ENCODE measurements around the gene TULP3.

DNA sequence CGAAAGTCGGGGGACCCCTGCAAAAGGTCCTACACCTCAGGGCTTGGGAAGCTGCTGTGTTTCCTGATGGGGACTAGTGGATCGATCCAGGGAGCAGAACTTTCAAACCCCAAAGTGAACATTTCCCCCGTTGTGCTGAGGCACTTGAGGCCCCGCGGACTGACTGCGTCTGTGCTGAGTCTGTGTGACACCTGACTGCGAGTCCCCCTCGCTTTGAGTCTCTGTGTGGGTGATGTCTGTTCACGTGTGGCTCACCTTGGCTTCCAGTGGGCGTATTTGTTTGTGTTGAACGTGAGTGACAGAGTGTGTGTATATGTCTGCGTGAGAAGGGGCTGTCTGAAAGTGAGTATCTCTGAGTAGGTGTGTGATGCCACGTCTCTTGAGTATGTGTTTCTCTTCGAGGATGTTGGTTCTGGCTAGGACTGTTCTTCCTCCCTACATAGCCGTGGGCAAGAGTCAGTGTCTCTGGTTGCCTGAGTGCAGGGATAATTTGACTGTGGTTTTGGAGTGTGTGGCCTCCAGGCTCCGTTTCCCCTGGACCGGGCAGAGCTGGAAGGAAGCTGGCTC lies 69.8 kb downstream of the TULP3 start:
- TF ChIP-seq, protein P1, sequence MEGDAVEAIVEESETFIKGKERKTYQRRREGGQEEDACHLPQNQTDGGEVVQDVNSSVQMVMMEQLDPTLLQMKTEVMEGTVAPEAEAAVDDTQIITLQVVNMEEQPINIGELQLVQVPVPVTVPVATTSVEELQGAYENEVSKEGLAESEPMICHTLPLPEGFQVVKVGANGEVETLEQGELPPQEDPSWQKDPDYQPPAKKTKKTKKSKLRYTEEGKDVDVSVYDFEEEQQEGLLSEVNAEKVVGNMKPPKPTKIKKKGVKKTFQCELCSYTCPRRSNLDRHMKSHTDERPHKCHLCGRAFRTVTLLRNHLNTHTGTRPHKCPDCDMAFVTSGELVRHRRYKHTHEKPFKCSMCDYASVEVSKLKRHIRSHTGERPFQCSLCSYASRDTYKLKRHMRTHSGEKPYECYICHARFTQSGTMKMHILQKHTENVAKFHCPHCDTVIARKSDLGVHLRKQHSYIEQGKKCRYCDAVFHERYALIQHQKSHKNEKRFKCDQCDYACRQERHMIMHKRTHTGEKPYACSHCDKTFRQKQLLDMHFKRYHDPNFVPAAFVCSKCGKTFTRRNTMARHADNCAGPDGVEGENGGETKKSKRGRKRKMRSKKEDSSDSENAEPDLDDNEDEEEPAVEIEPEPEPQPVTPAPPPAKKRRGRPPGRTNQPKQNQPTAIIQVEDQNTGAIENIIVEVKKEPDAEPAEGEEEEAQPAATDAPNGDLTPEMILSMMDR (IDR thresholded peaks at IDR 0.05; ENCODE audit: low read depth, low read length) = no peak
- TF ChIP-seq MYC (IDR thresholded peaks at IDR 0.05; ENCODE audit: low read depth, low read length) = no peak
- no peak for TF ChIP-seq POLR2A (IDR thresholded peaks at IDR 0.05; ENCODE audit: extremely low read depth, insufficient read length)

Data from NB4 (cell line).